Lower leg skin (tissue), 4 donors: ENCODE measurements around the gene ACER3. TPM values are rescaled to one million over a fixed set of nuclear protein-coding genes. Genes with fewer than 3 reads are reported as not detected.

Experiments
- DNase-seq, 2 donors: peaks; one replicate each; pipeline ENCODE4 v3.0.0-alpha.2; 2019; ENCODE audit warnings: low spot score in 2 of 2
- H3K4me3 ChIP-seq: fragments of 200-600 bp; sonication (generic); 2 replicates; pipeline ENCODE4 v1.5.1; 2017; ENCODE audit warnings: mild to moderate bottlenecking, low read depth; ENCODE audit not compliant: poor library complexity, severe bottlenecking
- CTCF ChIP-seq, 3 donors: fragments of 450-650 bp; IDR thresholded peaks; one replicate each; pipeline ENCODE4 v1.5.1; 2016; ENCODE audit warnings: antibody characterized with exemption in 3 of 3, mild to moderate bottlenecking in 3 of 3, moderate library complexity in 2 of 3
- POLR2A ChIP-seq, 2 donors: fragments of 450-650 bp; IDR thresholded peaks; one replicate each; pipeline ENCODE4 v1.6.1; 2016 to 2017; ENCODE audit warnings: antibody characterized with exemption in 2 of 2, mild to moderate bottlenecking in 1 of 2, moderate library complexity in 1 of 2
- WGBS, 2 donors: methylation state at CpG; one replicate each; pipeline ENCODE4 v1.1.5; 2018; 5-methylcytosine and 5-hydroxymethylcytosine counted together
- intact Hi-C: fragments of 100-400 bp; cut with DNase I; formaldehyde crosslinking; loops from one replicate; pipeline ENCODE4 v1.15.0; 2023; ENCODE audit warnings: low total_unique reads
- total RNA-seq, 4 donors: library from RNA; depleted of rRNA; stranded (reverse); fragments of >200 nt; gene quantifications; one replicate each; pipeline ENCODE4 v1.1.0, GENCODE V29; 2016

ACER3 gene
- total RNA-seq, 4 donors from 2014 or later: 3.5 to 5.9 (median 5.1) TPM

- TF ChIP-seq POLR2A (IDR thresholded peaks at IDR 0.05): no peak
- no peak for TF ChIP-seq CTCF (IDR thresholded peaks at IDR 0.05)
- intact Hi-C loops: no loop called here
- DNase-seq: peak in 1 of 2 donors; percentile 37
- WGBS, 2 donors: 84 to 94% methylated on average over 1 of the region's 1 CpG
- no peak overlapping the region for H3K4me3 ChIP-seq
Measured at GRCh38 chr11:77063407-77063806, 202.7 kb downstream of the ACER3 start.

GRCh38 chr11:77063861-77064260 lies 203.1 kb downstream of the ACER3 start:
- peak in 1 of 2 donors; percentile 49 for DNase-seq
- TF ChIP-seq CTCF (IDR thresholded peaks at IDR 0.05) (no peak), POLR2A (IDR thresholded peaks at IDR 0.05) (no peak)
- 89 to 98% methylated on average over 4 of the region's 4 CpGs for WGBS, 2 donors
- intact Hi-C loops: no loop called here
- H3K4me3 ChIP-seq: no peak overlapping the region

GRCh38 chr11:77064648-77065217 lies 204.0 kb downstream of the ACER3 start:
- no peak for TF ChIP-seq POLR2A (IDR thresholded peaks at IDR 0.05)
- TF ChIP-seq CTCF (IDR thresholded peaks at IDR 0.05): no peak
- WGBS, 2 donors: 96% methylated on average over 4 of the region's 4 CpGs
- intact Hi-C loops: no loop called here
- no peak overlapping the region for H3K4me3 ChIP-seq
- DNase-seq: peak in 1 of 2 donors; percentile 40

GRCh38 chr11:77065878-77066228 lies 205.1 kb downstream of the ACER3 start:
- intact Hi-C loops: no loop called here
- peak; percentile 31 to 92 for DNase-seq
- H3K4me3 ChIP-seq: peak overlapping the region; percentile 51
- TF ChIP-seq POLR2A (IDR thresholded peaks at IDR 0.05) (no peak), CTCF (IDR thresholded peaks at IDR 0.05) (no peak)
- 12 to 13% methylated on average over 14 of the region's 14 CpGs for WGBS, 2 donors

- 1% methylated on average over 30 to 38 of the region's 69 CpGs for WGBS, 2 donors
- DNase-seq: peak; percentile 79 to 97
- TF ChIP-seq CTCF (IDR thresholded peaks at IDR 0.05) (no peak), POLR2A (IDR thresholded peaks at IDR 0.05) (no peak)
- intact Hi-C loops: no loop called here
- peak within 1 kb of the TSS; percentile 51 for H3K4me3 ChIP-seq
Measured at GRCh38 chr11:77066229-77067042, 205.7 kb downstream of the ACER3 start, which contains the start of gene CAPN5. Gene CAPN5, plus strand, starts transcription at chr11:77066971. Its CDS starts 17,916 bp downstream, at chr11:77084887.
